Aorta (tissue), 5 donors: Measurements from ENCODE around the gene ARID4B. TPM values are rescaled to one million over a fixed set of nuclear protein-coding genes. Genes with fewer than 3 reads are reported as not detected.

Source experiments
- ATAC-seq: fragments of 200-7000 bp; cut with Tn5 transposase; one replicate; pipeline ENCODE4 v1.9.1; 2022; ENCODE audit warnings: moderate library complexity; ENCODE audit not compliant: low FRiP score
- DNase-seq, 2 donors: peaks; one replicate each; pipeline ENCODE4 v3.0.0-alpha.2; 2020
- H3K27ac ChIP-seq, 2 donors: one replicate each; pipeline ENCODE4 v1.5.1; 2013; ENCODE audit warnings: low read length in 2 of 2, mild to moderate bottlenecking in 2 of 2, moderate library complexity in 2 of 2, control low read depth in 1 of 2, inconsistent platforms in 1 of 2, low read depth in 1 of 2
- H3K27me3 ChIP-seq, 2 donors: one replicate each; pipeline ENCODE4 v1.6.1; 2013; ENCODE audit warnings: control low read depth in 1 of 2, low read length in 1 of 2, mild to moderate bottlenecking in 1 of 2, moderate library complexity in 1 of 2; ENCODE audit not compliant: insufficient read depth in 2 of 2, control insufficient read depth in 1 of 2
- H3K36me3 ChIP-seq, 2 donors: one replicate each; pipeline ENCODE4 v1.6.1; 2013; ENCODE audit warnings: control low read depth in 1 of 2, low read length in 1 of 2, mild to moderate bottlenecking in 1 of 2; ENCODE audit not compliant: insufficient read depth in 2 of 2, control insufficient read depth in 1 of 2
- H3K4me1 ChIP-seq, 2 donors: one replicate each; pipeline ENCODE4 v1.6.1; 2013; ENCODE audit warnings: low read length in 2 of 2, control low read depth in 1 of 2, mild to moderate bottlenecking in 1 of 2, moderate library complexity in 1 of 2; ENCODE audit not compliant: insufficient read depth in 2 of 2, control insufficient read depth in 1 of 2
- H3K4me3 ChIP-seq, 2 donors: one replicate each; pipeline ENCODE4 v1.5.1; 2013; ENCODE audit warnings: low read length in 2 of 2, control low read depth in 1 of 2, mild to moderate bottlenecking in 1 of 2
- H3K9me3 ChIP-seq: one replicate; pipeline ENCODE4 v1.6.1; 2013; ENCODE audit warnings: mild to moderate bottlenecking, low read length; ENCODE audit not compliant: control insufficient read depth
- WGBS, 2 donors: extraction: QIAGEN DNeasy Blood & Tissue Kit; methylation state at CpG; one replicate each; pipeline ENCODE4 v1.1.7; 2013; 5-methylcytosine and 5-hydroxymethylcytosine counted together
- intact Hi-C, 2 donors: fragments of 100-400 bp; cut with DNase I; formaldehyde crosslinking; loops; one replicate each; pipeline versions ENCODE4 v1.14.2 to v1.15.0; 2022
- microRNA-seq, 2 donors: library from miRNA; unstranded; fragments of <30 nt; microRNA quantifications; one replicate each; pipeline ENCODE4 v1.2.0, GENCODE V29; 2020
- polyA plus RNA-seq, 2 donors: library from polyadenylated mRNA; stranded (reverse); fragments of 200-250 nt; gene quantifications; one replicate each; pipeline ENCODE4 v1.2.3, GENCODE V29; 2013
- total RNA-seq, 2 donors: library from RNA; stranded (reverse); fragmentation: NEBNext Ultra II Directional; extraction: Animal tissue kit (Norgen Biotek cat#: 25700); gene quantifications; one replicate each; pipeline ENCODE4 v1.2.1, GENCODE V29; 2021
- donor health status: healthy with polysubstance abuse.
- donor health status: Bipolar disorder and iron deficiency.
- donor health status: DM: no; HTN: no; CAD: no.
- donor health status: DM: no; HTN: no; CAD: no.
- donor health status: DM: yes; HTN: yes; CAD: no.

Gene ARID4B
- total and polyA plus RNA-seq, 4 donors: 9.8 to 56.6 (median 37.2) TPM

DNA sequence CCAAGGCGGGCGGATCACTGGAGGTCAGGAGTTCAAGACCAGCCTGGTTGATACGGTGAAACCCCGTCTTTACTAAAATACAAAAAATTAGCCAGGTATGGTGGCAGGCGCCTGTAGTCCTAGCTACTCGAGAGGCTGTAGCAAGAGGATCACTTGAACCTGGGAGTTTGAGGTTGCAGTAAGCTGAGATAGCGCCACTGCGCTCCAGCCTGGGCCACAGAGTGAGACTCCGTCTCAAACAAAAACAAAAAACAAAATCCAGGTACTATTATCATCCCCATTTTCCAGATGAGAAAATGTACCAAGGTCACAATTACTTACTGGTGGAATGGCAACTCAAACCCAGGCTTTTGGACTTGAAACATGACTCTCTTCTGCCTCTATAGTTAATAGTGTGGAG is 203.9 kb downstream of the ARID4B start:
- Histone ChIP-seq H3K4me1 (peaks cover 0 to 3% of the 10 kb centered on the region in 2 donors), H3K27ac (no peak overlapping the region), H3K9me3 (no peaks in the 10 kb centered on the region), H3K4me3 (no peak overlapping the region), H3K27me3 (no peaks in the 10 kb centered on the region), H3K36me3 (no peaks in the 10 kb centered on the region)
- intact Hi-C loops: no loop called here
- DNase-seq: no peak
- 90 to 95% methylated on average over 9 of the region's 9 CpGs for WGBS, 2 donors
- ATAC-seq: no peak

DNA sequence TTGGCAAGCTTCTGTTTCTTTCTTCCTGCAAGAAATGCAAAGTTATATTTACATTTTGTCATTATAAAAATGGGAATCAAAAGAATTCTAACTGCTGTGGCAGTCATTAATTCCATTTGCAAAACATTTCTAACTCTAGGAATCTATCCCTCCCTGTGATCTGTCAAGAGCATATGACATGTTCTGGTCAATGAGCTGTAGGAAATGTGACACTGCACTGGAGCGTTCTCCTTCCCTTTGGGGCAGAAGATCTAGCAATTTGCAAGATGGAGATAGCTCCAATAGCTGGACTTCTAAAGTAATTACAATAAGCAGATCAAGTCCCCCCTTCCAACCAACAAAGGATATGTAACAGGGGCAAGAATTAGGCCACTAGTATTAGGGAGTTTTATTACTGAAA is 205.6 kb downstream of the ARID4B start:
- 70 to 80% methylated on average over 1 of the region's 1 CpG for WGBS, 2 donors
- peaks cover 0 to 3% of the 10 kb centered on the region in 2 donors for H3K4me1 ChIP-seq
- H3K9me3 ChIP-seq: no peaks in the 10 kb centered on the region
- ATAC-seq: no peak
- intact Hi-C loops: no loop called here
- H3K36me3 ChIP-seq: peaks cover 0 to 7% of the 10 kb centered on the region in 2 donors
- H3K27ac ChIP-seq: no peak overlapping the region
- no peaks in the 10 kb centered on the region for H3K27me3 ChIP-seq
- H3K4me3 ChIP-seq: no peak overlapping the region
- no peak for DNase-seq

Small RNA genes lying within 50 kb of the gene (microRNA-seq; reads per million reads assigned to microRNA genes)
- gene MIR4753: 0 reads per million in 2 donors

Other genes with a start within 250 kb of the ARID4B start
- gene TOMM20, start 199.3 kb downstream of the ARID4B start, total RNA-seq: 10 to 100 TPM; 77.3 to 78.1 TPM
- 10 to 100 TPM; 69.8 to 97.5 TPM for gene TOMM20, start 199.3 kb downstream of the ARID4B start, polyA plus RNA-seq
- 10 to 100 TPM; 51.8 to 57.7 TPM for gene RBM34, start 166.9 kb downstream of the ARID4B start, total RNA-seq
- 10 to 100 TPM; 51.0 to 71.7 TPM for gene RBM34, start 166.9 kb downstream of the ARID4B start, polyA plus RNA-seq
- 10 to 100 TPM; 24.1 to 29.0 TPM for gene GGPS1, start 391 bp upstream of the ARID4B start, total RNA-seq
- gene GGPS1, start 391 bp upstream of the ARID4B start, polyA plus RNA-seq: 10 to 100 TPM; 18.9 to 24.7 TPM
- 10 to 100 TPM; 22.2 to 23.2 TPM for gene TBCE, start 39.2 kb upstream of the ARID4B start, total RNA-seq
- 10 to 100 TPM; 16.7 to 48.6 TPM for gene TBCE, start 39.2 kb upstream of the ARID4B start, polyA plus RNA-seq
- 10 to 100 TPM; 29.8 to 44.6 TPM for gene B3GALNT2, start 176.3 kb upstream of the ARID4B start, total RNA-seq
- 10 to 100 TPM in 1 of 2 donors, 1 to 10 TPM in 1; 10.0 to 19.5 TPM for gene B3GALNT2, start 176.3 kb upstream of the ARID4B start, polyA plus RNA-seq